Inflammatory macrophage (primary cell): ENCODE results near the gene FOXA1.

Experiments
- DNase-seq, 2 donors: peaks; one replicate each; pipeline ENCODE4 v3.0.0-alpha.2; 2020 to 2022
- total RNA-seq, 18 experiments: gene quantifications; one replicate each; lab custom pipeline; 2026; ENCODE audit warnings: mixed read lengths in 6 of 18, inconsistent platforms in 2 of 18; lab: John Stamatoyannopoulos, UW

The FOXA1 gene
- total RNA-seq: 0 to 0.52 (median 0.06) reads per million in 18 experiments

DNA sequence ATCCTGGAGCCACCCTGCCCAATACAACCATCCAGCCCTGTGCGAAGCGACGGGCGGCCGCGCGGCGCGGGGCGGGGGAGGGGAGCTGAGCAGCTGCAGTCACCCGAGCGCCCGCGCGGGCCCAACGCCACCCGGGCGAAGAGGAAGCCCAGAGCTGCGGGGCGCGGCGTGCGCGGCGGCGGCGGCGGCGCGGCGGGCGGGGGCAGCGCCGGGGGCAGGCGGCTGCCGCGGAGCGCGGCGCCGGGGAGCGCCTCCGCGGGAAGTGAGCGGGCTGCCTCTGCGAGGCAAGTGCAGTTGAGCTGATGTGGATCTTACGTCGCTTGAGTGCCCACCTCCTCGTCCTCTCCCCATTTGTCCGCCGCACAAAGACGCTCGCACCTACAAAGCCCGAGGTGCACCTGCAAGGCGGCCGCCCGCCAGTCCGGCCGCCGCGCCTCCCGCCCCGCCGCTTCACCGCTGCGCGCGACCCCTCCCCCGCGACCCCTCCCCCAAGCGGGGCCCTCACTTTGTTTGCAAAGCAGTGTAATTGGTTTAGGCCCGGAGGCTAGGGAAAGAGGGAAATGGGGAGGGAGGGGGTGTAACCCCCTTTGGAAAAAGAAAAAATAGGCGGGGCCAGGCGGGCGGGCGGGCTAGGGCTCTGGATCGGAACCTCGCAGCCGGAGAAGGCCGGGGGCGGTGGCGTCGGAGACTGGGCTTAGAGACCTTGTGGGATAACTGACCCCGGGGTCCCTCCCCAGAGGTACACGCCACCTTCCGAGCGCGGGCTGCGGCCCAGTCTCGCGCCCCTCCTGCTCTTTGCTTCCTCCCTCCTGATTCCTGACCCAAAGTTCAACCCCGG is at the start of gene FOXA1, which contains the start of gene TTC6:
FOXA1 (minus strand) TSS at position 279 of the 838 bp plus-strand sequence; CDS start at position 2, 277 bp downstream.
TTC6 (plus strand) TSS at position 659 of the 838 bp plus-strand sequence. CDS start 26,436 bp downstream, outside the sequence.
- peak in 1 of 2 donors; percentile 3 for DNase-seq

- DNase-seq: no peak
These were observed 48.7 kb upstream of the FOXA1 start for GRCh38 chr14:37643701-37644100.

DNA sequence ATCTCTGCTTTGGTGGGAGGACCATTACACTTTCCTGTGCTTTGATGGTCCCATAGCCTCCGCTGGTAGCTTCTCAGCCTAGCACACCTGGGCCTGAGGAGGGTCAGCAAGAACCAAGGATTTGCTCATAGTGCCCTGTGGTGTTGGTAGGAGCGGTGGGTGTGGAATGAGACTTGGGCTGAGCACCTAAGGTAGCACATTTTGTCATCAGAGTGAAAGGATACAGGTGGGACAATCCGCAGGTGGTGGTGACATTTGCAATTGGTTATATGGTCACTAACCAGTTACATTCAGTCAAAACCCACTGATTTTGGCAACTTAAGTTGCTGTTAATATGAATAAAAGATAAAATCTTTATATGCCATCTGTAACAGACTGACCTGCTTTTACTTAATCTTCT is 47.1 kb upstream of the FOXA1 start:
- DNase-seq: no peak

DNA sequence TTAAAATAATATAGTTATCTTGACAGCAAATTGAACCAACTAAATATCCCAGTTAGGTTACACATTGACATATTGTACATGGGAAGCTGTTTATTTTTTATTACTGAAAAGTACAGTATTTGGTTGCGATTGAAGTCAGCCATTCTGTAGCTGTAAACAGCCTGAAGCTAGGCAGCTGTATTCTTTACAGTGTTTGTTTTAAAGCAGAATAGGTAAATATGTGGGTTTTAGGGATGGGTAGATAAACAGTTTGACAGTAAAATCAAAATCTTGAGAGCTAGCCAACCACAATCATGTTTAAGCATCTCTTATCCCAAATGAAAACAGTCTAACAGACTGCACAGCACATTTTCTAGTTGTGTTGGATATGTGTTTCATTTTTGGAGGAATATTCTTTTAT is 46.1 kb upstream of the FOXA1 start:
- no peak for DNase-seq

- DNase-seq: no peak
These were observed 43.5 kb upstream of the FOXA1 start for GRCh38 chr14:37638599-37638998.

- no peak for DNase-seq
These were observed 42.3 kb upstream of the FOXA1 start for GRCh38 chr14:37637341-37637740.

DNA sequence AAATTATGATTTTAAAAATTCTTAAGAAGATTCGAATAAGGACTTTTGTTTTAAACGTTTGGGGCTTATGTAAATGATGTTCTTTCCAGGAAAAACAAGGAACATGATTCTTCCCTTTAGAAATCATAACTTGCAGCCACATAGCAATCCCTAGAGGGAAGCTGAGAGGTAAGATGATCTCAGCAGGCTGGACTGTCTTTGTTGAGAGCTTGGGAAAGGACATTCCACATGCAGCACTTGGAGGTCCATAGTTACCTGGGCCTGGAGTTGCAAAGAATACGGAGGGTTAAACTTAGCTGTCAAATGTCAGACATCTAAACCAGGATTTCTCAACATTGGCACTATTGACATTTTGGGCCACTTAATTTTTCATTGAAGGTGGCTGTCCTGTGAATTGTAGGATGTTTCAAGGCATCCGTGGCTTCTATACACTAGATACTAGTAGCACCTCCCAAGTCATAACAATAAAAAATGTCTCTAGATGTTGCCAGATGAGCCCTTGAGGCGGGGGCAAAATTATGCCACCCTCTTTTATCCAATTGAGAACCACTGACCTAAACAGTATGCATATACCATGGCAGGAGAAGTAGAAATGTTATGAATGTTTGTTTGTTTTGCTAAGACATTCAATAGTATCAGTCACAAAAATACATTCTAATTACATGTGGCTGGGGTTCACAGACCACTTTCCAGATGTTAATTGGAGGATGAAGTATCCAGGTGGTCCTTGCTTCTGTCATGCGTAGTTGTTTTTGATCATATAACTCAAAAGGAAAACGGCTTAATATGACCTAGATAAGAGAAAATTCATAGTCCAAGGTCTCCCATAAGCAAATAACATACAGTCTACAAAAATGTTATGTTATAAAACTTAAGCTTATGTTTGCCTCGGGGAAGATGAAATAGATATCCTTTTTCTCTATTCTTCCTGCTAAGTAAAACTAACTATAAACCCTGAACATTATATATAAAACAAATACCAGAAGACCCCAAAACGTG is 30.8 kb upstream of the FOXA1 start:
- DNase-seq: no peak

DNA sequence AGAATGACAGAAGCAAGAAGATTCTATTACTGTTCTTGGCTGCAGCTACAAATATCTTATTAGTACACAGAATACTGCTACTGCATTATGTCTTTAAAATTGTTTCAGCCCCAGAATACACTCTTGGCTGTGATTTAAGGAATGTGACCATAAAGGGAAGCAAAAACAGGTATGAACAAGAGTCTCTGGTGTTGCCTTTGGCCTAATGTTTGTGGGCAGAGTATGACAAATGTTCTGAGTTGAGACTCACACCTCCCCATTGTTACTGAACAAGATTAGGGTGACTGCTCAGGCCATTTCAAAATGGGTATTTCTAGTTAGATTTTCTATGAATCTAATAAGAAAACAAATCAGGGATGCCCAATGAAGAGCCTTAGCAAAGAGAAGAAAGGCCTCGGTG is 28.9 kb upstream of the FOXA1 start:
- DNase-seq: no peak

DNA sequence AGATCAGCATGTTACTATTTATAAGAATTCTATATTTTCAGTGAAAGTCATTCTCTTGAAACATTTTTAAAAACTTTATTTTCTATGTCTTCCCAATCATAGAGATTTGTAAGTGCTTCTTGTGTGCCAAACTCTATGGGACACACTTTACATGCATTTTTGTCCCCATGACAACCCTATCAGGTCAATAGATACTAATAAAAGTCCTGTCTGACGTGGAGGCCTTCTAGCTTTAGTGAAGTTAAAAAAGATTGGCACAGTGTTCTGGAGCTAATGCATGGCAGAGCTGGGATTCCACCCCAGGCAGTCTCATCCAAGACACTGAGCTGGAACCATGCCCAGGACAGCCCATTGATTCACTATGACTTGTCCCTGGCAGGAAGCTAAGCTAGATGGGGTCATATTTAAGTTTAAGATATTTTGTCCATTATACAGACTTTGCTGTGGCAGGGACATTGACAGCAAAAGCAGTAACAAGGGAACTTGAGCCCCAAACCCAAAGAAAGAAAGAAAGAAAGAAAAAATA is 28.4 kb upstream of the FOXA1 start:
- no peak for DNase-seq

DNA sequence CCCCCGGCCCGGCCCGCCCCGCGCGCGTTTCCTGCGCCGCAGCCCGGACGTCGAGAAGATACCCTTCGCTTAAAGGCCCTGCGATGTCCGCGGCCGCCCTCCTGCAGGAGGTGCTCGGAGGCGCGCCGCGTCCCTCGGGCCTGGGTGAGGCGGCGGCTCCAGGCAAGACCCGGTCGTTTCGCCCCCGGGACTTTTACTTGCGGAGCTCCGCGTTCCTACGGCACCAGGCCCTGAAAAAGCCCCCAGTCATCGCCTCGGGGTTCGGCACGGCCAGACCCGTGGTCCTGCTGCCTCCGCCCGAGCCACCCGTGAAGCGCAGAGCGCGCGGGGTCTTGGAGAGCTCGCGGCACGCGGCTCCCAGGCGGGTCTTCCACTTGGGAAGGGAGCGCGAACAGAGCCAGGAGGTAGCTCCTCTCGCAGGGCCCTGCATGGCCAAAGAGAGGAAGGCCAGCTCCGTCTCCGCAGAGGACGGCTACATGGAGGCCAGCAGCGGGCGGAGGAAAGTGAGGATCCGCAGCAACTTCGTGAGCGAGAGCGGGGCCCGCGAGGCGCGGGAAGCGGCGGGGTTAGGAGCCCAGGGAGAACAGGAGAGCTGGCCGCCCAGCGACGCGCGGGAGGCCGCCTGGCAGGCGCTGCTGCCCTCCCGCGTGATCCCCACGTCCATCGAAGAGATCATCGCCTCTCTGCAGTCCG is 27.3 kb upstream of the FOXA1 start:
- no peak for DNase-seq

- no peak for DNase-seq
These were observed 25.8 kb upstream of the FOXA1 start for GRCh38 chr14:37620856-37621255.

DNA sequence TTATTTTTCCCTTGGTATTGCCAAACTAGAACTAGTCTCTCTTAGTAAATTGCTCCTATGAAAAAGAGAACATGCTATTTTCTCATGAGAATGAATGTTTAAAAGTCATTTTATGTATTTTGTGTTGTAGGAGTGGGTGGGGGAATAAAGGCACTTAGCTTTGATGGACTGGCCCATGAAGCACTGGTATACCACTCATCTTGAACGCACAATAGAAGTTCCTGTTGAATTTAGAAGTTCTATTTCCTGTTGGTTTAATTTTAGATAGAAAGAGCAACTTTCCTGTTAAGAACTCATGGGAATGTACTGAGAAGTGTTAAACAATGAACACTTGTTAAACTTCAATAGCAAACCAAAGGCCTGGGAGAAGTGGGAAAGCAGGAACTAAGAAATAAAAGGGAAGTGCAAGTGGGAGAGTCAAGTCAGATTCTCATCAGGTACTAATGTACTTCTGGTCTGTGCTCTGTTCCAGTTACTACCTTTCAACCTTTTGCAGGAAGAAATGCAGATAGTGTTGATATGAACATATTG is 23.5 kb upstream of the FOXA1 start:
- no peak for DNase-seq

DNA sequence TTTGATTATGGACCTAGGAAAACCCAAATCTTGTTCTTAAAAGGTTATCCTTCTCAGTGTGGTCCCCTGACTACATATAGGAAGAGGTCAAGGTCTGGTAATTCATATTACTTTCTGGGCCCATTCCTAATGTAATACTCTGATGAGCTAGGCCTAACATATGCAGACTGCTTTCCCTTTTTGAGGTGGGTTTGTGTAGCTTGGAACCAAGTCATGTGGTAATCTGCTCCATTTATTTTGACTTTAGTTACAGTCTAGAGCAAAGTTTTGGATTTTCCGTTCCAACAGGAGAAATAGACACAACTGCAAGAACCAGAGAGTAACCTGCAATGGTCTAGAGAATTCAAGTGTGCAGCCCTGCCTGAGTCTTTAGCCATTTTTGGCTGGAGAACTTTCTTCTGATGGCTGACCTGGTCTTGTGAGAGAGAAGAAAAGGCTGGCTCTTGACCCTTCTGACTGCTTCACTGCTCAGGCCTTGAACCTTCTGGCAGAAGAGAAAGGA is 22.9 kb upstream of the FOXA1 start:
- no peak for DNase-seq

DNA sequence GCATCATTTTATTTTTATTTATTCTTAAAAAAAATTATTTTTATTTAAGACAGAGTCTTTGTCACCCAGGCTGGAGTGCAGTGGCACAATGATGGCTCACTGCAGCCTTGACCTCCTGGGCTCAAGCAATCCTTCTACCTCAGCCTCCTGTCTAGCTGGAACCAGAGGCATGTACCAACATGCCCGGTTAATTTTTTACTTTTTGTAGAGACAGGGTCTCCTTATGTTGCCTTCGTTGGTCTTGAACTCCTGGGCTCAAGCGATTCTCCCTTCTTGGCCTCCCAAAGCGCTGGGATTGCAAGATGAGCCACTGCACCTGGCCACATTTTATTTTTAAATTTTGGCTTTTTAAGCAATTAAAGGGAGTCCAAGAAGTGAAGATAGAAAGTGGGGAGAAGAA is 21.8 kb upstream of the FOXA1 start:
- DNase-seq: no peak

DNA sequence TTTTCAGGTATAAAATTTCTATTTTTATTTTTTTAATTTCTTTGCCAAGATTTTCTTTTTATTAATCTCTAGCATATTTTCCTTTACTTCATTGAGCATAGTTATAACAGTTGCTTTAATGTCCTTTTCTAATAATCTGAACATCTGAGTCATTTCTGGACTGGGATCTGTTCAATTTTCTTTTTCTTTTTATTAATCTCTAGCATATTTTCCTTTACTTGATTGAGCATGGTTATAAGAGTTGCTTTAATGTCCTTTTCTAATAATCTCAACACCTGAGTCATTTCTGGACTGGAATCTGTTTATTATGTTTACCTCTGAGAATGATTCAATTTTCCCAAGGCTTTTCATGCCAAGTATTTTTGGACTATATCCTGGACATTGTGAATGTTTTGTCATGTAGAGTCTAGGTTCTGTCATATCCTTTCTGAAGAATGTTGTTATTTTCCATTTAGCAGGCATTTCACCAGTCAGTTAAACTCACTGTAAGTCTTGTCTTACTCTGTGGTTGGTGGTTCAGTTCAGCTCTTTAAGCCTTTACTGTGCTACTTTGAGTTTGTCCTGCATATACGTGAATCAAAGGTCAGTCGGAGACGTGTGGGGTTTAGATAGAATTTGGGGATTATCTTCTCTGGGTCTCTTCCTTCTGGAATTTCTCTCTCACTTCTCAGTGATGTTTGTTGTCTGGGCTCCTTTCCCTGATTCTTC is 20.7 kb upstream of the FOXA1 start:
- no peak for DNase-seq

GRCh38 chr14:37610945-37611523 is 16.0 kb upstream of the FOXA1 start:
- DNase-seq: no peak

GRCh38 chr14:37608649-37609048 is 13.6 kb upstream of the FOXA1 start:
- no peak for DNase-seq

- no peak for DNase-seq
These were observed 11.6 kb upstream of the FOXA1 start for GRCh38 chr14:37606678-37607077.

- DNase-seq: no peak
These were observed 8.7 kb upstream of the FOXA1 start for GRCh38 chr14:37603688-37604251.
